GM21526 (cell line): ENCODE data around the gene SBF2.
"Not testable (repeated sequence)": the region's sequence is repeated elsewhere in the genome, so short reads cannot be mapped to it uniquely, and the experiment has no call there.

Experiments used
- ATAC-seq: cut with Tn5 transposase; IDR thresholded peaks from one replicate; pipeline ENCODE4 v1.9.1; 2021; ENCODE audit warnings: moderate library complexity; ENCODE audit not compliant: unreplicated experiment, low FRiP score

Gene SBF2

DNA sequence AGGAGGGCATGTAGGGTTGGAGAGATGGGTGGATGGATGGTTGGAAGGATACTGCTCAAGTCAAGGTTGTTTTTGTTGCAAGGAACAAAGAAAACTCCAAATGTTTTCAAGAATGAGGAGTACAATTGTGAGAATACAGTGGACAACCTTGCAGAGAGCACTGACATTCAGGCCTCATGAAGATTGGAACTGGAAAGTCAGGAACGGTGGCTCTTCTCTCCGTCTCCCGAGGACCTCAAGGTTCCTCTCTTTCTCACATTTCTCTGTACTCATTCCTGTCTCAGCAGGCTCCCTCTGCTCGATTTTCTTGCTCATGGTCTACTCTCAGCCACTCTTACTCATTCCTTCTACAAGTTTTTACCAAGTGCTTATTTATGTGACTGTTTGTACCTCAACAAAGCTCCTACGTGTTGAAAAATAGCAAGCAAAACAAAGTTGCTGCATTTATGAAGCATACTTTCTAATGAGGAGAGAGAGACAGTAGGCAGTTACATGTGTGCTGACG, 532.5 kb downstream of the SBF2 start:
- no peak for ATAC-seq

DNA sequence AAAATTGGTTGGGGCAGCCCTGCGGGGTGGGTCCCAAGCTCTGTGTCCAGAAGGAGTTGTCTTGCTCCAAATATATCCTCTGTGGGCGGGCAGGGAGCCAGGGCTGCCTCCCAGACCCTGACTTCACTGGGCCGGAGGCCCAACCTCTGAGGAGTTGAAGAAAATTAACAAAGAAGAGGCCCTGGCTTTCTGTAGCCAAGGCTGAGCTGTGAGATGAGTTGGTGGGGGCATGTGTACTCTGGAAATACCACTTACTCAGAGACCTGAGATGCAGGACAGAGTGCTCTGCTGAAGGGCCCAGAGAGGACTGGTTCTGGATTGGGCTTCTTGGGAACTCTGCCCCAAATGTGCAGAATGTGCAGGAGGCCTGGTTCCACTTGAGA, 533.8 kb downstream of the SBF2 start:
- ATAC-seq: no peak

DNA sequence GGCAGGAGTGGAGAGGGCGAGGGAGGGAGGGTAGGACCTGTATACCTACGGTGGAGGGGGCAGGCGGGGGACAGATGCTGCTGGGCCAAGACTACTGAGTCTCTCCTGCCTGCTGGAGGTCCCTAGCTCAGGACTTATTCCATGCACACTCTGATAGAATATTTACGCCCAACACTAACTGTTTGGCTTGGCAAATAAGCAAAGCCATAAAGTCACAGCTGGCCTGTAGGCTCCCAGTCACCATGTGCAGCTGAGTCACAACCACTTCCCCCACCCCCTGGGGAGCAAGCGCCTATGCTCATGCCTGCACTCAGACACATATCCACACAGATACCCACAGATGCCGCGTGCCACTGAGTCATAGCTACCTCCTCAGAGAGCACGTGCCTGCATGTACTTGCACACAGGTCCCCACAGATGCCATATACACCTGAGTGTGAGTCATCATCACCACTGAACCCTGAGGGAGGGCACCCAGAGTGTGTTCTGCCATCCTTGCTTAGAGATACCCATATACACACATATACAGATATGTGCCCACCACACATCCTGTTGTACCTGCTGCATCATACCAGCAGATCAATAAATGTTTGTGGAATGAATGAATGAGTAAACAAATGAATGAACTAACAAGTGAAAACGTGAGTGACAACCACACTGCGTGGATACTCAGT, 534.4 kb downstream of the SBF2 start:
- no peak for ATAC-seq

- ATAC-seq: no peak
Measured at GRCh38 chr11:9758637-9759518, 535.1 kb downstream of the SBF2 start.

DNA sequence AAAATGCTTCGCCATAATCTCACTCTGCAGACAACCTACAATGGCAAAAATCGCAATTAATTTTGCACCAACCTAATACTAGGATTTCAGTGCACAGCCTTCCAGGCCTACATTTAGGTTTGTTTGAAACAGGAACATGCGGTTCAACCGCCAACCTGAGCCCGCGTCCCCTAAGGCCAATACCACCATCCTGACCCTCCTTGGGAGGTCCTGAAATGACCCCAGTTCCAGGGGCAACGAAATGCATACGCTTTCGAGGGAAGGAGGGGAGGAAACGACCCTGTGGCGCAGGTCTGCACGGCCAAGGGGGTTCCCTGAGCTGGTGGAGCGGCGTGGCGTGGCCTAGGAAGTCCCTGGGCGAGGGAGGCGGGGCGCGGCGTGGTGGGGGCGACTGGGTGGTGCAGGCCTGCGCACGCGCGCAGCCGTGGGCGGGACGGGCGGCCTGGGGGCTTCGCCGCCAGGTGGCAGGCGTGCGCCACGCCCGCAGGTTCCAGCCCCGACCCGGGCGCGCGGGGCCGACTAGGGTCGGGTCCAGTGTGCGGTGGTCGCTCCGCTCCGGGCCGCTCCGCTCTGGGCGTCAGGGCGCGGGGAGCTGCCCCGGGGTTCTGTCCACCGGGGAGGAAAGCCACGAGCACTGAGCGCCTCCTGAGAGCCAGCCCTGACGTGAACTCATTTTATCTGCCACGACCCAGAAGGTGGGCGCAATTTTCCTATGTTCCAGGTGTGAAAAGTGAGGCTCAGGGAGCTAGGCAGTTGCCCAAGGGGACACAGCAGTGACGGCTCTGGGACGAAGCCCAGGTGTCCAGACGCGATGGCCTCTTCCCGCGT, 536.0 kb downstream of the SBF2 start:
- ATAC-seq: peak; percentile 53

GRCh38 chr11:9756878-9757277, 537.1 kb downstream of the SBF2 start:
- ATAC-seq: no peak

- no peak for ATAC-seq
Measured at GRCh38 chr11:9756461-9756860, 537.6 kb downstream of the SBF2 start.

DNA sequence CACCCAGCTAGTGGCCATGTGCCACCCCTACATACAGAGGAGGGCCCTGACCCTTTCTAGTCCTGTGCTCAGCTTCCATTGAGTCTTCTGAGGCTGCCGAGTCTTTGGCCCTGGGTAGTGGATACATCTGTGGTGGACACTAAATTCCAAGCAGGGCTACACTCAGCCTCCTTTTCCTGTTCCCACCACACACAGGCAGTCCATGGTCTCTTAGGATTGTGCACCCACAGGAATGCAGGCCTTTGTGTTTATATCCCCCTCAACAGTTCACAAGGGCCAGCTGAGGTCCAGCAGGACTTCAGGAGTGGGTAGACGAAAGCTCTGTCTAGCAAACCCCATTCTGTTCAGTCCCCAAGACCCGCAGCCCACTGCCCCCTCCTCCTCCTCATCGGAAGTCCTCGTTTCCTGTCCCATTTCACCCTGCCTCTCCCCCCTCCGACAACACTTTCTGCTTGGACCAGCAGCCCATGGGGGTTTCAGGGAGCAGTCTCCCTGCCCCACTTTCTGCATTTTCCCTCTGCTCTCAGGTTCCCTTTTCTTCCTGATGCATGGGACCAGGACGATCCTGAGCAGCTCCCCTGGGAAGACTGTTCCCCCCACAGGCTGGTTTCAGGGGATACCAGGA, 538.3 kb downstream of the SBF2 start:
- ATAC-seq: no peak

GRCh38 chr11:9754010-9754471, 540.0 kb downstream of the SBF2 start:
- no peak for ATAC-seq

DNA sequence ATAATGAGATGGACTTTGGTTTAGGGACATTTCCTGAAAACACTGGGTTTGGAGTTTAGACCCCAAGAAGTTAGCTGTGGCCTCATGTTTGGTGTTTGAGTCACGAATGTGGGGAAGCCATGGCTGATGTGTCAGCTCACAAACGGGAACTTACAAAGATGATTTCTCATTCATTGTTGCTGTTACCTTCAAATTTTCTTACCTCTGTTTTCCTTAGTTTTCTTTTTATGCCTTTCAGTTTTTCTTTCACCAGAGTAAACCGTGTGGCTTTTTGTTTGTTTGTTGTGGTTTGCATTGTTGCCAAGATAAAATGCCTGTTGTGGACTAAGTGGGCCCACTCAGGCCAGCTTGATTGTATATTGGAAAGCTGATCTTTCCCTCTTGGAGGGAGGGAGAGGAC, 541.0 kb downstream of the SBF2 start:
- no peak for ATAC-seq

GRCh38 chr11:9752091-9752490, 541.9 kb downstream of the SBF2 start:
- ATAC-seq: no peak

- no peak for ATAC-seq
Measured at GRCh38 chr11:9750551-9750950, 543.5 kb downstream of the SBF2 start.

DNA sequence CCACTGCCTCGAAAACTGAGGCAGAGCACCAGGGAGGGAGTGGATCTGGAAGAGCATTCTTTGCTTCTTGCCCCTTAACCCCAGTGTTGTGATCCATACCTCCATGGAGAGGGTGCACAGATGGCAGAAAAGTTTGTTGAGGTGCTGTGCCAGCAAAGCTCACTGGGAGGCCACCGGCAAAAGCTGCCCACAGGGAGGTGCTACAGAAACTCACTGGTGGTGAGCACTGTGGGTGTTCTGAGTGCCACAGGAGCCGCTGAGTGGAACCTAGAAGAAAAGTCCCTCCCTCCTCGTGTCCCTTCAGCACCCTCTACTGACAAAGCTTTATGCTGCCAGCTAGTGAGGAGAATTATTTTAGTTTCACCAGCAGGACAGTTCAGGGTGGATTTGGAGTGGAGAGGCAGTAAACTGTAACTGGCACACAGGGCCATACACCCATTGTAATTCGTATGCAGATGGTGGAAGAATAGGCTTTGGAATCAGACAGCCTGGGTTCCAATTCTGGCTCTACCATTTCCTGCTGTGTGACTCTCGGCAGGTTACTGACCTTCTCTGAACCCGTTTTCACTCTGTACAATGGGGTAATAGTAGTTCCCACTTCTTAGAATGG, 545.6 kb downstream of the SBF2 start:
- peak; percentile 62 for ATAC-seq

DNA sequence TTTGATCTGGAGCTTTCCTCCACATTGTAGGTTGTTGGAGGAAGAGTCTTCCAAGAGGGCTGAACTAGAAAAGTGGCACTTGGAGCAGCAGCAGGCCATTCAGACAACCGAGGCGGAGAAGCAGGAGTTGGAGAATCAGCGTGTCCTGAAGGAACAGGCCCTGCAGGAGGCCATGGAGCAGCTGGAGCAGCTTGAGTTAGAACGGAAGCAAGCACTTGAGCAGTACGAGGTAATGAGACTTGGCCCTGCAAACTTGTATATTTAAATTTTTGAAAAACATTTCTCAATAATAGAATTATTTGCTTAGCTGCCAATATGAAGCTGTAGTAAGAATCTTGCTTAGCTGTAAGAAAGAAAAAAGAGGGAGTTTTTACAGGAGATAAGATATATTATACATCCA, 546.2 kb downstream of the SBF2 start:
- no peak for ATAC-seq

GRCh38 chr11:9747229-9747628, 546.8 kb downstream of the SBF2 start:
- ATAC-seq: no peak

- peak; percentile 49 for ATAC-seq
Measured at GRCh38 chr11:9745411-9746211, 548.4 kb downstream of the SBF2 start.

DNA sequence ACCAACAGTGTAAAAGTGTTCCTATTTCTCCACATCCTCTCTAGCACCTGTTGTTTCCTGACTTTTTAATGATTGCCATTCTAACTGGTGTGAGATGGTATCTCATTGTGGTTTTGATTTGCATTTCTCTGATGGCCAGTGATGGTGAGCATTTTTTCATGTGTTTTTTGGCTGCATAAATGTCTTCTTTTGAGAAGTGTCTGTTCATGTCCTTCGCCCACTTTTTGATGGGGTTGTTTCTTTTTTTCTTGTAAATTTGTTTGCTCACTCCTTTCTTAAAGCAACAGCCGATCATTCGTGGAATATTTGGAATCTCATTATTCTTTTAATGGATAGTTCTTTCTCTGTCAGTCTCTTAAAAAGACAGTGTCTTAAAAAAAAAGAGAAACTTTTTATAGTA, 550.5 kb downstream of the SBF2 start:
- not testable (repeated sequence) for ATAC-seq

GRCh38 chr11:9741260-9741659, 552.8 kb downstream of the SBF2 start:
- no peak for ATAC-seq

DNA sequence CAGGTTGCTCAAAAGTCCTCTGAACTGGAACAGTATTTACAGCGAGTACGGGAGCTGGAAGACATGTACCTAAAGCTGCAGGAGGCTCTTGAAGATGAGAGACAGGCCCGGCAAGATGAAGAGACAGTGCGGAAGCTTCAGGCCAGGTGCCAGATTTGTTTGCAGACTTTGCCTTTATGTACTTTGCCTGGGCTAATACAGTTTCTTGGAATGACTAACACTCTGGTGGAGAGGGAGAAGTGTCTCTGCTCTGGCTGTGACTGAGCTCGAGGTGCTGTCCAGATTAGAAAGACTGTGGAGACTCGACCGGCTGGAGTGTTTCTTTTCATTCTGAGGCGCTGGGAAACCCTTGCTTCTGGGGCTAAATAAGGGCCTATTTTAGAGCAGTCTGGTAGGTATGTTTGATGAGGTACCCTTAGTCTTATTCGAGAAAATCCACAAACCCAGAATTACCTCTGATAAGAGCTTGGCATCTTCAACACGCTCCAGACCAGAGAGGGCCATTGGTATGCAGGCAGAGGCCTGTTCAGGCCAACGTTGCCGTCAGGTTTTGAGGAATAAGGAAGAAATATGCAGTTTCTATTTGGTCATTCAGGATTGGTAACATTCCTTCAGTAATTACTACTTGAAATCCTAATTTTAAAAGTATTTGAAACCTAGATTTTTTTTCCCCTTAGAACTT, 553.7 kb downstream of the SBF2 start:
- no peak for ATAC-seq
